ENCODE data around the gene RHOBTB1. TPM values are rescaled to one million over a fixed set of nuclear protein-coding genes. Genes with fewer than 3 reads are reported as not detected.
"Not testable (repeated sequence)": the region's sequence is repeated elsewhere in the genome, so short reads cannot be mapped to it uniquely, and the experiment has no call there.

Gene RHOBTB1
- polyA plus RNA-seq, 3 donors from 2014 or later, result 0.04 to 0.64 TPM; not detected in 1

- H3K4me1 Mint-ChIP-seq, result no peaks in the 10 kb centered on the region
- H3K36me3 Mint-ChIP-seq, result no peaks in the 10 kb centered on the region
- H3K27ac Mint-ChIP-seq, result no peak overlapping the region
- H3K4me3 Mint-ChIP-seq, result no peak overlapping the region
- peaks cover 0 to 5% (median 0%) of the 10 kb centered on the region in 3 donors for H3K27me3 Mint-ChIP-seq (ENCODE audit: low read depth in 3 of 3)
- no peak for DNase-seq
- no peaks in the 10 kb centered on the region for H3K9me3 Mint-ChIP-seq
Observed at GRCh38 chr10:60848680-60849079, 95.3 kb downstream of the RHOBTB1 start.

- no peaks in the 10 kb centered on the region for H3K36me3 Mint-ChIP-seq
- no peak for DNase-seq
- H3K4me3 Mint-ChIP-seq, result no peak overlapping the region
- H3K4me1 Mint-ChIP-seq, result no peaks in the 10 kb centered on the region
- H3K27ac Mint-ChIP-seq, result no peak overlapping the region
- H3K9me3 Mint-ChIP-seq, result no peaks in the 10 kb centered on the region
- H3K27me3 Mint-ChIP-seq (ENCODE audit: low read depth in 3 of 3), result peaks cover 0 to 5% (median 0%) of the 10 kb centered on the region in 3 donors
Observed at GRCh38 chr10:60848126-60848525, 95.9 kb downstream of the RHOBTB1 start.

- H3K27ac Mint-ChIP-seq, result no peak overlapping the region
- DNase-seq, result no peak
- H3K36me3 Mint-ChIP-seq, result no peaks in the 10 kb centered on the region
Observed at GRCh38 chr10:60846173-60846572, 97.8 kb downstream of the RHOBTB1 start.

GRCh38 chr10:60845038-60845437 is 98.9 kb downstream of the RHOBTB1 start:
- no peaks in the 10 kb centered on the region for H3K36me3 Mint-ChIP-seq
- no peak overlapping the region for H3K27ac Mint-ChIP-seq
- no peak for DNase-seq
- peaks cover 0 to 2% (median 0%) of the 10 kb centered on the region in 6 donors for H3K9me3 Mint-ChIP-seq
- H3K4me3 Mint-ChIP-seq, result no peak overlapping the region
- no peaks in the 10 kb centered on the region for H3K27me3 Mint-ChIP-seq (ENCODE audit: low read depth in 3 of 3)
- H3K4me1 Mint-ChIP-seq, result no peaks in the 10 kb centered on the region

More at GRCh38 chr10:60846173-60846572, 97.8 kb downstream of the RHOBTB1 start:
- Mint-ChIP-seq H3K4me3 (no peak overlapping the region), H3K27me3 (ENCODE audit: low read depth in 3 of 3) (no peaks in the 10 kb centered on the region), H3K9me3 (peaks cover 0 to 2% (median 0%) of the 10 kb centered on the region in 6 donors), H3K4me1 (no peaks in the 10 kb centered on the region)

- DNase-seq, result no peak
- Mint-ChIP-seq H3K27ac (no peak overlapping the region), H3K27me3 (ENCODE audit: low read depth in 3 of 3) (peaks cover 0 to 2% (median 0%) of the 10 kb centered on the region in 3 donors), H3K4me3 (no peak overlapping the region), H3K9me3 (peaks cover 0 to 2% (median 0%) of the 10 kb centered on the region in 6 donors), H3K36me3 (no peaks in the 10 kb centered on the region), H3K4me1 (no peaks in the 10 kb centered on the region)
Observed at GRCh38 chr10:60842694-60843093, 101.3 kb downstream of the RHOBTB1 start.

GRCh38 chr10:60841227-60841626 is 102.8 kb downstream of the RHOBTB1 start:
- DNase-seq; H3K4me3 Mint-ChIP-seq; H3K36me3 Mint-ChIP-seq; H3K9me3 Mint-ChIP-seq; H3K4me1 Mint-ChIP-seq; H3K27ac Mint-ChIP-seq; H3K27me3 Mint-ChIP-seq (ENCODE audit: low read depth in 3 of 3): not testable (repeated sequence)

GRCh38 chr10:60835049-60835448 is 108.9 kb downstream of the RHOBTB1 start:
- Mint-ChIP-seq H3K27me3 (ENCODE audit: low read depth in 3 of 3) (peaks cover 0 to 5% (median 5%) of the 10 kb centered on the region in 3 donors), H3K9me3 (no peaks in the 10 kb centered on the region), H3K4me1 (no peaks in the 10 kb centered on the region), H3K4me3 (no peak overlapping the region), H3K36me3 (no peaks in the 10 kb centered on the region), H3K27ac (no peak overlapping the region)
- no peak for DNase-seq

DNA sequence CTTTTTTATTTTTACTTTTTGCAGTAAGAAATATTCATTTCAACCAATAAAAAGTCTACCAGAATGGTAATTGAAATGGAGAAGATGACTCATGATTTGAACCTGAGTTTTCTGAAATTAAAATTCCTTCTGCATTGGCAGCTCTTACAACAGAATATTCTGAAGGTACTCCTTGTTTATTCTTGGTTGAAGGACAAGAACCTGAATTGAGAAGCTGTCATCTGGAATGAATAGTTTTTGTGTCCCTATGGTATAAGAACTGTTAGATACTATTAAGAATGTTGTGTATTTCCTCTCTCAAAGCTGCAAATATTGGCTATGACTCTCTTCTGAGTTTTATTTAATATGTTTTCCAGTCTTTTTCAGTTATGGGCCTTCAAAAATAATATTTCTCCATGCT is 109.6 kb downstream of the RHOBTB1 start:
- peaks cover 0 to 5% (median 5%) of the 10 kb centered on the region in 3 donors for H3K27me3 Mint-ChIP-seq (ENCODE audit: low read depth in 3 of 3)
- no peaks in the 10 kb centered on the region for H3K4me1 Mint-ChIP-seq
- DNase-seq, result no peak
- no peaks in the 10 kb centered on the region for H3K36me3 Mint-ChIP-seq
- no peaks in the 10 kb centered on the region for H3K9me3 Mint-ChIP-seq
- H3K27ac Mint-ChIP-seq, result no peak overlapping the region
- no peak overlapping the region for H3K4me3 Mint-ChIP-seq

DNA sequence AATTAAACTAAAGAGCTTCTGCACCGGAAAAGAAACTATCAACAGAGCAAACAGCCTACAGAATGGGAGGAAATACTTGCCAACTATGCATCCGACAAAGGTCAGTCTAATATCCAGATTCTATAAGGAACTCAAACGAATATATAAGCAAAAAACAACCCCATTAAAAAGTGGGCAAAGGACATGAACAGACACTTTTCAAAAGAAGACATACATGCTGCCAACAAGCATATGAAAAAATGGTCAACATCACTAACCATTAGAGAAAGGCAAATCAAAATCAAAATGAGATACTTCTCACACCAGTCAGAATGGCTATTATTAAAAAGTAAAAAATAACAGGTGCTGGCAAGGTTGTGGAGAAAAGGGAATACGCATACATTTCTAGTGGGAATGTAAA is 111.8 kb downstream of the RHOBTB1 start:
- not testable (repeated sequence) for H3K36me3 Mint-ChIP-seq; H3K27ac Mint-ChIP-seq; H3K4me1 Mint-ChIP-seq; H3K9me3 Mint-ChIP-seq; H3K4me3 Mint-ChIP-seq; H3K27me3 Mint-ChIP-seq (ENCODE audit: low read depth in 3 of 3); DNase-seq

DNA sequence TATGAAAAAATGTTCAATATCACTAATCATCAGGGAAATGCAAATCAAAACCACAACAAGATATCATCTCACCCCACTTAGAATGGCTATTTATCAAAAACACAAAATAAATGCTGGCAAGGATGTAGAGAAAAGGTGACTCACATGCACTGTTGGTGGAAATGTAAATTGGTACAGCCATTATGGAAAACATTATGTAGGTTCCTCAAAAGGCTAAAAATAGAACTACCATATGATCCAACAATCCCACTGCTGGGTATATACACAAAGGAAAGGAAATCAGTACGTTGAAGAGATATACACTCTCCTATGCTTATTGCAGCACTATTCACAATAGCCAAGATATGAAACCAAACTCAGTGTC is 115.5 kb downstream of the RHOBTB1 start:
- Mint-ChIP-seq H3K4me1 (no peaks in the 10 kb centered on the region), H3K27me3 (ENCODE audit: low read depth in 3 of 3) (peaks cover 0 to 5% (median 2%) of the 10 kb centered on the region in 3 donors), H3K4me3 (no peak overlapping the region), H3K27ac (no peak overlapping the region), H3K36me3 (no peaks in the 10 kb centered on the region), H3K9me3 (no peaks in the 10 kb centered on the region)
- DNase-seq, result no peak

DNA sequence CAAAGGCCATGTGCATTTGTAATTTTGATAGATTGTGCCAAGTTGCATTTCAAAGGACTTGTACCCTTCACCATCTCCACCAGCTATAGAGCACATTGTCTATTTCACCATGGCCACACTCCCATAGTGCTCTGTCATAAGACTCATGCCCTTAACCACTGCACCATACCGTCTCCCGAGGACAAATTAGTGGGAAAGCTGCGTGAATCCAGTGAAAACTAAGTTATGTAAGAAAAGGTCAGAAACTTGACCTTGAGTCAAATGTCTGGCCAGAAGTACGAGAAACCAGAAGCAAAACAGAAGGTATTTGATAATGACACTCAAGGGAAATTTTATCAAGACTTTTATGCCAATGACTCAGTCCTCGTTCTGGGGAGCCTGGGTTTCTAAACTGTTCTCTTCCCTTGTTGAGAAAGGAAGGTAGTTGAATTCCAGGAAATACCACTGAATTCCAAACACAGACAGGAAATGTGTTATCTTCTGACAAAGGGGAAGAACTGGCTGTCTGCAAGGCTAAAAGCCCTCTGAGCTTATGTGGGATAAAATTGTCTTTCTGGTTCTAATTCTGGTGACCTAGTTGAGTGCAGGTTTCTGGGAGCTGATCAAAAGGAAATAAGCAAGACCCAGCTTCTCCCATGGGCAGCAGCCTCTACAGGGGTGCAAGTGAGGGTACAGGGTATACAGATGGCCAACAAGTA is 116.0 kb downstream of the RHOBTB1 start:
- Mint-ChIP-seq H3K4me1 (no peaks in the 10 kb centered on the region), H3K27me3 (ENCODE audit: low read depth in 3 of 3) (peaks cover 0 to 5% (median 2%) of the 10 kb centered on the region in 3 donors), H3K36me3 (no peaks in the 10 kb centered on the region), H3K9me3 (no peaks in the 10 kb centered on the region), H3K4me3 (no peak overlapping the region), H3K27ac (no peak overlapping the region)
- no peak for DNase-seq

DNA sequence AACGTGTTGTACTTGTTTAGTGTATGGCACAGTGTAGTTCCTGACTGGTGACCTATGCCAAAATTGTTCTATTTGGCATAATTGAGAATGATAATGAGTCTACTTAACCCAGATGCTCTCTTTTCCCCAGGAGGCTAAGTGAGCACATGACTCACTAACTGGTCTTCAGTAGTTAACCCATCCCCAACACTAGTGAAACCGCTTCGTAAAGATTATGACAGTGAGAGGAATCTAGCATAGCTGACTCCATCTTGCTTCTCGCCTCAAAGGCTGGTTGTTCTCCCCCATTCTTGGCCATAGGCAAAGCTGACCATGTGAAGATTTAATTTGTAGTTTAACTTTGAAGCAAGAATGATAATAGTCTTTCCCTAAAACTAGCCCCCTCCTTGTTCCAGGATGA is 118.5 kb downstream of the RHOBTB1 start:
- no peak for DNase-seq
- Mint-ChIP-seq H3K9me3 (no peaks in the 10 kb centered on the region), H3K36me3 (no peaks in the 10 kb centered on the region), H3K27ac (no peak overlapping the region), H3K4me3 (no peak overlapping the region), H3K27me3 (ENCODE audit: low read depth in 3 of 3) (peaks cover 0 to 6% (median 5%) of the 10 kb centered on the region in 3 donors), H3K4me1 (peaks cover 2 to 4% of the 10 kb centered on the region in 2 donors)

- H3K4me3 Mint-ChIP-seq, result no peak overlapping the region
- peaks cover 0 to 10% (median 3%) of the 10 kb centered on the region in 3 donors for H3K27me3 Mint-ChIP-seq (ENCODE audit: low read depth in 3 of 3)
- peaks cover 13 to 18% of the 10 kb centered on the region in 2 donors for H3K4me1 Mint-ChIP-seq
- H3K36me3 Mint-ChIP-seq, result no peaks in the 10 kb centered on the region
- H3K9me3 Mint-ChIP-seq, result no peaks in the 10 kb centered on the region
- DNase-seq, result no peak
- H3K27ac Mint-ChIP-seq, result no peak overlapping the region
Observed at GRCh38 chr10:60823324-60823723, 120.7 kb downstream of the RHOBTB1 start.

- H3K4me3 Mint-ChIP-seq, result no peak overlapping the region
- no peaks in the 10 kb centered on the region for H3K36me3 Mint-ChIP-seq
- no peaks in the 10 kb centered on the region for H3K9me3 Mint-ChIP-seq
- DNase-seq, result no peak
- H3K27ac Mint-ChIP-seq, result no peak overlapping the region
- peaks cover 14 to 18% of the 10 kb centered on the region in 2 donors for H3K4me1 Mint-ChIP-seq
- H3K27me3 Mint-ChIP-seq (ENCODE audit: low read depth in 3 of 3), result peaks cover 0 to 10% (median 2%) of the 10 kb centered on the region in 3 donors
Observed at GRCh38 chr10:60822809-60823208, 121.2 kb downstream of the RHOBTB1 start.

DNA sequence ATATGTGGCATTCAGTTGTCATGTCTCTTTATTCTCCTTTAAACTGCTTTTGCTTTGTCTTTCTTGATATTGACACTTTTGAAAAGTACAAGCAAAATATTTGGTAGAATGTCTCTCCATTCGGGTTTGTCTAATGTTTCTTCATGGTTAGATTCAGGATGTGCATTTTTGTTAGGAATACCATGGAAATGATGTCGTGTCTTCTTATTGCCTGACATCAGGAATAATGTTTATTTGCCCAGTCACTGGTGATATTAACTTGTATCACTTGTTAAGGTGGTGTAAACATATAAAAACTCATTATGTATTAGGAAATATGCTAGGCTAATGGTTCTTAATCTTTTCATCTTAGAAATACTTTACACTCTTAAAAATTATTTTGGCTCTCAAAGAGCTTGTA is 122.3 kb downstream of the RHOBTB1 start:
- Mint-ChIP-seq H3K27ac (no peak overlapping the region), H3K9me3 (no peaks in the 10 kb centered on the region), H3K36me3 (no peaks in the 10 kb centered on the region), H3K27me3 (ENCODE audit: low read depth in 3 of 3) (peaks cover 0 to 10% (median 1%) of the 10 kb centered on the region in 3 donors), H3K4me1 (peaks cover 14 to 21% of the 10 kb centered on the region in 2 donors), H3K4me3 (no peak overlapping the region)
- no peak for DNase-seq
